Esophagus (tissue), 2 donors: Measurements from ENCODE around the gene CYLD. TPM values are rescaled to one million over a fixed set of nuclear protein-coding genes. Genes with fewer than 3 reads are reported as not detected.

Experiments used
- H3K27ac ChIP-seq, 2 donors: one replicate each; pipeline ENCODE4 v1.5.1; 2013; ENCODE audit warnings: low read depth in 2 of 2, mild to moderate bottlenecking in 2 of 2, inconsistent platforms in 1 of 2, low read length in 1 of 2, moderate library complexity in 1 of 2
- H3K27me3 ChIP-seq, 2 donors: one replicate each; pipeline ENCODE4 v1.6.1; 2013; ENCODE audit warnings: low read length in 2 of 2, control low read depth in 1 of 2, mild to moderate bottlenecking in 1 of 2; ENCODE audit not compliant: insufficient read depth in 2 of 2, control insufficient read depth in 1 of 2
- H3K36me3 ChIP-seq, 2 donors: one replicate each; pipeline ENCODE4 v1.6.1; 2013; ENCODE audit warnings: low read length in 1 of 2; ENCODE audit not compliant: control insufficient read depth in 2 of 2, insufficient read depth in 2 of 2
- H3K4me1 ChIP-seq, 2 donors: one replicate each; pipeline ENCODE4 v1.6.1; 2013; ENCODE audit warnings: low read length in 1 of 2; ENCODE audit not compliant: control insufficient read depth in 2 of 2, insufficient read depth in 2 of 2
- H3K4me3 ChIP-seq, 2 donors: one replicate each; pipeline ENCODE4 v1.5.1; 2013; ENCODE audit warnings: low read length in 2 of 2, mild to moderate bottlenecking in 2 of 2, low read depth in 1 of 2, moderate library complexity in 1 of 2
- H3K9me3 ChIP-seq, 2 donors: one replicate each; pipeline ENCODE4 v1.6.1; 2013; ENCODE audit warnings: mild to moderate bottlenecking in 2 of 2, low read depth in 1 of 2, low read length in 1 of 2, moderate library complexity in 1 of 2; ENCODE audit not compliant: control insufficient read depth in 2 of 2, insufficient read depth in 1 of 2
- whole genome bisulfite sequencing, 2 donors: extraction: QIAGEN DNeasy Blood & Tissue Kit; methylation state at CpG; one replicate each; pipeline ENCODE4 v1.1.7; 2013; 5-methylcytosine and 5-hydroxymethylcytosine counted together
- polyA plus RNA-seq, 2 donors: library from polyadenylated mRNA; stranded (reverse); fragments of 200-250 nt; gene quantifications; one replicate each; pipeline ENCODE4 v1.2.3, GENCODE V29; 2013
- donor health status: healthy with polysubstance abuse.
- donor health status: Bipolar disorder and iron deficiency.

CYLD gene
- polyA plus RNA-seq, 2 donors: 11.6 to 12.1 TPM

- Histone ChIP-seq H3K36me3 (peaks cover 7 to 11% of the 10 kb centered on the region in 2 donors), H3K9me3 (no peaks in the 10 kb centered on the region), H3K4me1 (no peaks in the 10 kb centered on the region), H3K4me3 (no peak overlapping the region), H3K27me3 (no peaks in the 10 kb centered on the region), H3K27ac (no peak overlapping the region)
- 93 to 97% methylated on average over 2 of the region's 2 CpGs for WGBS, 2 donors
These were observed 49.6 kb downstream of the CYLD start for GRCh38 chr16:50791522-50791921.

GRCh38 chr16:50796829-50797228 is 54.9 kb downstream of the CYLD start:
- H3K27ac ChIP-seq: no peak overlapping the region
- WGBS, 2 donors: 91 to 92% methylated on average over 1 of the region's 1 CpG
- no peaks in the 10 kb centered on the region for H3K9me3 ChIP-seq
- H3K4me3 ChIP-seq: no peak overlapping the region
- H3K4me1 ChIP-seq: no peaks in the 10 kb centered on the region
- no peaks in the 10 kb centered on the region for H3K27me3 ChIP-seq
- H3K36me3 ChIP-seq: peaks cover 9 to 16% of the 10 kb centered on the region in 2 donors

GRCh38 chr16:50797456-50797855 is 55.6 kb downstream of the CYLD start:
- no peak overlapping the region for H3K27ac ChIP-seq
- H3K27me3 ChIP-seq: no peaks in the 10 kb centered on the region
- no peaks in the 10 kb centered on the region for H3K9me3 ChIP-seq
- no peak overlapping the region for H3K4me3 ChIP-seq
- WGBS, 2 donors: 95 to 97% methylated on average over 2 of the region's 2 CpGs
- H3K4me1 ChIP-seq: no peaks in the 10 kb centered on the region
- peaks cover 9 to 16% of the 10 kb centered on the region in 2 donors for H3K36me3 ChIP-seq

GRCh38 chr16:50800074-50800473 is 58.2 kb downstream of the CYLD start:
- Histone ChIP-seq H3K27ac (no peak overlapping the region), H3K36me3 (peaks cover 9 to 11% of the 10 kb centered on the region in 2 donors), H3K4me3 (no peak overlapping the region), H3K27me3 (no peaks in the 10 kb centered on the region), H3K9me3 (no peaks in the 10 kb centered on the region), H3K4me1 (no peaks in the 10 kb centered on the region)
- 90% methylated on average over 4 of the region's 4 CpGs for WGBS, 2 donors

GRCh38 chr16:50801036-50801435 is 59.1 kb downstream of the CYLD start:
- Histone ChIP-seq H3K36me3 (peaks cover 3 to 7% of the 10 kb centered on the region in 2 donors), H3K27me3 (no peaks in the 10 kb centered on the region), H3K4me1 (no peaks in the 10 kb centered on the region), H3K27ac (no peak overlapping the region), H3K9me3 (no peaks in the 10 kb centered on the region), H3K4me3 (no peak overlapping the region)
- 88 to 96% methylated on average over 2 of the region's 2 CpGs for WGBS, 2 donors

- peaks cover 3 to 4% of the 10 kb centered on the region in 2 donors for H3K36me3 ChIP-seq
- 84 to 88% methylated on average over 6 of the region's 6 CpGs for WGBS, 2 donors
- no peaks in the 10 kb centered on the region for H3K4me1 ChIP-seq
- no peaks in the 10 kb centered on the region for H3K9me3 ChIP-seq
- no peak overlapping the region for H3K27ac ChIP-seq
- H3K4me3 ChIP-seq: no peak overlapping the region
- no peaks in the 10 kb centered on the region for H3K27me3 ChIP-seq
These were observed 60.1 kb downstream of the CYLD start for GRCh38 chr16:50802000-50802399.

- Histone ChIP-seq H3K9me3 (no peaks in the 10 kb centered on the region), H3K27me3 (no peaks in the 10 kb centered on the region), H3K27ac (no peak overlapping the region), H3K36me3 (peaks cover 3 to 4% of the 10 kb centered on the region in 2 donors), H3K4me3 (no peak overlapping the region), H3K4me1 (no peaks in the 10 kb centered on the region)
- 66 to 75% methylated on average over 8 of the region's 8 CpGs for WGBS, 2 donors
These were observed 61.1 kb downstream of the CYLD start for GRCh38 chr16:50802961-50803360.

- no peaks in the 10 kb centered on the region for H3K27me3 ChIP-seq
- 82 to 85% methylated on average over 10 of the region's 10 CpGs for WGBS, 2 donors
- H3K27ac ChIP-seq: no peak overlapping the region
- no peaks in the 10 kb centered on the region for H3K4me1 ChIP-seq
- H3K9me3 ChIP-seq: no peaks in the 10 kb centered on the region
- H3K4me3 ChIP-seq: no peak overlapping the region
- H3K36me3 ChIP-seq: no peaks in the 10 kb centered on the region
These were observed 62.5 kb downstream of the CYLD start for GRCh38 chr16:50804290-50804907.

- H3K36me3 ChIP-seq: no peaks in the 10 kb centered on the region
- no peaks in the 10 kb centered on the region for H3K4me1 ChIP-seq
- no peaks in the 10 kb centered on the region for H3K27me3 ChIP-seq
- no peaks in the 10 kb centered on the region for H3K9me3 ChIP-seq
- H3K4me3 ChIP-seq: peak overlapping the region in 1 of 2 donors; percentile 13
- H3K27ac ChIP-seq: peak overlapping the region; percentile 23 to 82
- 10 to 13% methylated on average over 26 of the region's 26 CpGs for WGBS, 2 donors
These were observed 64.5 kb downstream of the CYLD start for GRCh38 chr16:50806099-50807062.
